Left lung (tissue), 10 donors: ENCODE data around the gene PLBD2. TPM values are rescaled to one million over a fixed set of nuclear protein-coding genes. Genes with fewer than 3 reads are reported as not detected.

Experiments used
- ATAC-seq: fragments of 200-7000 bp; cut with Tn5 transposase; one replicate; pipeline ENCODE4 v1.9.1; 2020; ENCODE audit warnings: moderate library complexity
- DNase-seq, 4 donors: peaks; one replicate each; pipeline ENCODE4 v3.0.0-alpha.2; 2013 to 2020
- H3K27ac ChIP-seq, 2 donors: fragments of 200-600 bp; sonication (generic) in 1 of 2; one replicate each; pipeline versions ENCODE4 v1.5.0 to v1.8.0; 2020 to 2021
- H3K27me3 ChIP-seq, 2 donors: fragments of 200-600 bp; sonication (generic) in 1 of 2; one replicate each; pipeline versions ENCODE4 v1.5.0 to v1.8.0; 2020 to 2021
- H3K36me3 ChIP-seq, 2 donors: fragments of 200-600 bp; sonication (generic) in 1 of 2; one replicate each; pipeline versions ENCODE4 v1.5.0 to v1.8.0; 2020 to 2021
- H3K4me1 ChIP-seq, 2 donors: fragments of 200-600 bp; one replicate each; pipeline ENCODE4 v1.8.0; 2021
- H3K4me3 ChIP-seq, 2 donors: fragments of 200-600 bp; sonication (generic) in 1 of 2; one replicate each; pipeline versions ENCODE4 v1.5.0 to v1.8.0; 2020 to 2021; ENCODE audit warnings: mild to moderate bottlenecking in 1 of 2
- H3K9me3 ChIP-seq, 2 donors: fragments of 200-600 bp; sonication (generic) in 1 of 2; one replicate each; pipeline versions ENCODE4 v1.5.0 to v1.8.0; 2020 to 2021
- intact Hi-C, 2 donors: fragments of 100-400 bp; cut with DNase I; formaldehyde crosslinking; loops; one replicate each; pipeline versions ENCODE4 v1.11.2 to v1.14.2; 2022
- polyA plus RNA-seq, 6 donors: library from polyadenylated mRNA; unstranded; fragments of 120-200 nt; gene quantifications; one replicate each; pipeline ENCODE4 v1.2.1, GENCODE V29; 2013; ENCODE audit not compliant: insufficient read length in 6 of 6
- total RNA-seq, 2 donors: library from RNA; stranded (reverse); fragmentation: NEBNext Ultra II Directional; extraction: Animal tissue kit (Norgen Biotek cat#: 25700); gene quantifications; one replicate each; pipeline ENCODE4 v1.2.1, GENCODE V29; 2021
- TF ChIP-seq, protein P1 (sequence below), 2 donors: fragments of 200-600 bp; sonication (generic) in 1 of 2; IDR thresholded peaks; one replicate each; pipeline versions ENCODE4 v1.5.0 to v1.8.0; 2021; ENCODE audit warnings: antibody characterized with exemption in 2 of 2
- donor health status: DM: no; HTN: yes; CAD: no.
- donor health status: DM: no; HTN: no; CAD: no.

The PLBD2 gene
- total and polyA plus RNA-seq, 8 donors = 17.7 to 75.0 (median 20.7) TPM

DNA sequence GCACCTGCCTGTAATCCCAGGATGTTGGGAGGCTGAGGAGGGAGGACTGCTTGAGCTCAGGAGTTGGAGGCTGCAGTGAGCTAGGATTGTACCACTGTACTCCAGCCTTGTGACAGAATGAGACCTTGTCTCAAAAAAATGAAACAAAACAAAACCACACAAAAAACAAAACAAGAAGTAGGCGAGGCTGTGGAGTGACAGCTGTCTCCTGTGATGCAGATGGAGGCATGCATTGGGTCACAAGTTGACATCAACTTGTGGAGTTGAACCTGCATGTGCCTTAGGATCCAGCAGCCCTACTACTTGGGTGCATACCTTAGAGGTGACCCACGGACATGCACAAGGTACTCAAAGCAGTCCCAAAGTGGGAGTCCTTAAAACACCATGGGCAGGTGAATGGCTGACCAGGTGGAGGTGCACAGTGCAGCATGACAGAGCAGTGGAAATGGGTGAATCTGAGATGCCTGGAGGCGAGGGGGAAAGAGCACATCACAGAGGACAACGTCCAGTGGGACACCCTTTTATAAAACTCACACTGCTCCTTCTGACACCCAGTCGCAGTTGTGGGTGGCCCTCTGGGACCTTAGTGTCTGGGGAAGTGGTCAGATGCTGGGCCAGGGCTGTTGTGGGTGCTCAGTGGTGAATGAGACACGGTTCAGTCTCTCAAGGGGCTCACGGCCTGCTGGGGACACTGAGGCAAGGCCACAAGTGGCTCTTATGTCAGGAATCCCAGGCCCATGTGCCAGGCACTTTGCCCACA lies 12.7 kb downstream of the PLBD2 start:
- no peak overlapping the region for H3K4me3 ChIP-seq
- no peak overlapping the region for H3K27ac ChIP-seq
- no peaks in the 10 kb centered on the region for H3K9me3 ChIP-seq
- DNase-seq = no peak
- no peaks in the 10 kb centered on the region for H3K27me3 ChIP-seq
- peaks cover 0 to 48% of the 10 kb centered on the region in 2 donors for H3K36me3 ChIP-seq
- intact Hi-C loops = no loop called here
- TF ChIP-seq, protein P1, sequence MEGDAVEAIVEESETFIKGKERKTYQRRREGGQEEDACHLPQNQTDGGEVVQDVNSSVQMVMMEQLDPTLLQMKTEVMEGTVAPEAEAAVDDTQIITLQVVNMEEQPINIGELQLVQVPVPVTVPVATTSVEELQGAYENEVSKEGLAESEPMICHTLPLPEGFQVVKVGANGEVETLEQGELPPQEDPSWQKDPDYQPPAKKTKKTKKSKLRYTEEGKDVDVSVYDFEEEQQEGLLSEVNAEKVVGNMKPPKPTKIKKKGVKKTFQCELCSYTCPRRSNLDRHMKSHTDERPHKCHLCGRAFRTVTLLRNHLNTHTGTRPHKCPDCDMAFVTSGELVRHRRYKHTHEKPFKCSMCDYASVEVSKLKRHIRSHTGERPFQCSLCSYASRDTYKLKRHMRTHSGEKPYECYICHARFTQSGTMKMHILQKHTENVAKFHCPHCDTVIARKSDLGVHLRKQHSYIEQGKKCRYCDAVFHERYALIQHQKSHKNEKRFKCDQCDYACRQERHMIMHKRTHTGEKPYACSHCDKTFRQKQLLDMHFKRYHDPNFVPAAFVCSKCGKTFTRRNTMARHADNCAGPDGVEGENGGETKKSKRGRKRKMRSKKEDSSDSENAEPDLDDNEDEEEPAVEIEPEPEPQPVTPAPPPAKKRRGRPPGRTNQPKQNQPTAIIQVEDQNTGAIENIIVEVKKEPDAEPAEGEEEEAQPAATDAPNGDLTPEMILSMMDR (IDR thresholded peaks at IDR 0.05) = no peak
- ATAC-seq = no peak
- H3K4me1 ChIP-seq = no peaks in the 10 kb centered on the region

DNA sequence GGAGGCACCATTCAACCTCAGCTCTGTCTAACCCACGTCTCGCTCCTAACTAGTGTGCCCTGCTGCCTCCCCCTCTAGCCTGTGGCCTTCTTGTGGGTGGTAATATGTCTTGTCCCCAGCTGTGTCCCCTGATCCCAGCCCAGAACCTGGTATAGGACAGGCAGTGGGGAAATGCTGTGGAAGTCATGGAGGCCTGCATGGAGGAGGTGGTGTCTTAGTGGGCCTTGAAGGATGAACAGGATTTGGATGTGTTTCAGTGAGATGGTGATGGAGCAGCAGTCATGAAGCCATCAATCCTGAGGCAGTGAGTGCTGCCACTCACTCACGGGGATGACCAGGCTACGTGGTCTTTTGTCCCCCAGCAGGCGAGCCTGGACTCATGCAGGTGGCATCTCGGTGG lies 13.4 kb downstream of the PLBD2 start:
- TF ChIP-seq, protein P1 (IDR thresholded peaks at IDR 0.05) = no peak
- Histone ChIP-seq H3K27ac (no peak overlapping the region), H3K4me3 (no peak overlapping the region), H3K36me3 (peaks cover 0 to 55% of the 10 kb centered on the region in 2 donors), H3K27me3 (no peaks in the 10 kb centered on the region), H3K4me1 (no peaks in the 10 kb centered on the region), H3K9me3 (no peaks in the 10 kb centered on the region)
- intact Hi-C loops = no loop called here
- ATAC-seq (no peak), DNase-seq (no peak)

DNA sequence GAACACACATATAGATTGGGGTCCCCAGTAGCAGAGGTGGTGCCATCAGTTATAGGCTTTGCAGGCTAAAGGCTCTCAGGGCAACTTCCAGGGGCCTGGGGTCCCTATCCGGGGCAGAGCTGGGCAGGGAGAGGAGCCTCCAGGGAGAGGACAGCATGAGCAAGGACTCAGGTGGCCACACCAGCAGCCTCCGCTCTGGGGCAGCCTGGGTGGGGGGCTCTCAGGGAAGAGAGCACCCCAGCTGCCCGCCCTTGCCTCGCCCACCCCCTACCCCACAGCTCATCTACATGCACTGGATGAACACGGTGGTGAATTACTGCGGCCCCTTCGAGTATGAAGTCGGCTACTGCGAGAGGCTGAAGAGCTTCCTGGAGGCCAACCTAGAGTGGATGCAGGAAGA lies 14.0 kb downstream of the PLBD2 start:
- Histone ChIP-seq H3K4me1 (no peaks in the 10 kb centered on the region), H3K27me3 (no peaks in the 10 kb centered on the region), H3K9me3 (no peaks in the 10 kb centered on the region), H3K27ac (no peak overlapping the region), H3K4me3 (no peak overlapping the region), H3K36me3 (peaks cover 0 to 60% of the 10 kb centered on the region in 2 donors)
- ATAC-seq (no peak), DNase-seq (no peak)
- TF ChIP-seq, protein P1 (IDR thresholded peaks at IDR 0.05) = no peak
- intact Hi-C loops = no loop called here

- Histone ChIP-seq H3K27me3 (no peaks in the 10 kb centered on the region), H3K9me3 (no peaks in the 10 kb centered on the region), H3K4me1 (no peaks in the 10 kb centered on the region), H3K4me3 (no peak overlapping the region), H3K36me3 (peaks cover 0 to 71% of the 10 kb centered on the region in 2 donors), H3K27ac (no peak overlapping the region)
- ATAC-seq (no peak), DNase-seq (no peak)
- intact Hi-C loops = no loop called here
- TF ChIP-seq, protein P1 (IDR thresholded peaks at IDR 0.05) = no peak
These were observed 15.1 kb downstream of the PLBD2 start for GRCh38 chr12:113373440-113373839.

- Histone ChIP-seq H3K4me3 (no peak overlapping the region), H3K4me1 (no peaks in the 10 kb centered on the region), H3K27me3 (no peaks in the 10 kb centered on the region), H3K9me3 (no peaks in the 10 kb centered on the region), H3K36me3 (peaks cover 0 to 75% of the 10 kb centered on the region in 2 donors), H3K27ac (no peak overlapping the region)
- DNase-seq (no peak), ATAC-seq (no peak)
- intact Hi-C loops = no loop called here
- TF ChIP-seq, protein P1 (IDR thresholded peaks at IDR 0.05) = no peak
These were observed 15.6 kb downstream of the PLBD2 start for GRCh38 chr12:113373969-113374368.
